Measurements from ENCODE around the gene RAE1. TPM values are rescaled to one million over a fixed set of nuclear protein-coding genes. Genes with fewer than 3 reads are reported as not detected.

RAE1 gene
- total and polyA plus RNA-seq, 2 donors (not counting 3 experiments of a cell fraction or from before 2014, with no cell fraction given) = 34.1 to 55.8 TPM

- Histone ChIP-seq H3K79me2 (ENCODE audit: control insufficient read depth, insufficient read depth, low read length) (no peaks in the 10 kb centered on the region), H3K9me3 (replicated peaks; ENCODE audit: control insufficient read depth, insufficient read depth, low read length) (no peaks in the 10 kb centered on the region), H3K27me3 (ENCODE audit: control insufficient read depth in 2 of 2, insufficient read depth in 2 of 2, low read length in 2 of 2) (no peaks in the 10 kb centered on the region), H2AFZ (ENCODE audit: low read depth, low read length) (no peak overlapping the region), H4K20me1 (replicated peaks; ENCODE audit: control insufficient read depth, extremely low read depth, insufficient read depth, low read length) (no peaks in the 10 kb centered on the region), H3K9me1 (replicated peaks; ENCODE audit: control insufficient read depth, extremely low read depth, insufficient read depth, low read length) (no peaks in the 10 kb centered on the region), H3K4me1 (ENCODE audit: control insufficient read depth, extremely low read depth, insufficient read depth, low read length) (no peaks in the 10 kb centered on the region), H3K36me3 (ENCODE audit: control insufficient read depth in 2 of 2, extremely low read depth in 1 of 2, insufficient read depth in 2 of 2, low read length in 2 of 2) (no peaks in the 10 kb centered on the region), H3K4me3 (replicated peaks in 1 of 3; ENCODE audit: insufficient read depth in 1 of 3, low read depth in 1 of 3, low read length in 3 of 3) (no peak overlapping the region), H3K9ac (replicated peaks; ENCODE audit: extremely low read depth, insufficient read depth, low read length) (no peak overlapping the region), H3K4me2 (ENCODE audit: insufficient read depth, low read length) (no peak overlapping the region), H3K27ac (ENCODE audit: insufficient read depth, low read depth, low read length) (no peak overlapping the region)
- DNase-seq (ENCODE audit: low read depth, low spot score) (no peak), FAIRE-seq (no peak)
- CTCF ChIA-PET = interaction anchor here (1.7 kb wide), 1 partner anchor 44 kb away, joined by 4 read pairs; no protein-coding TSS in a partner anchor
- dilution Hi-C loops (cut with MboI; ENCODE audit: extremely low pct_ligation_motif_present, low sequenced_read_pairs) = no loop called here
- intact Hi-C loops (cut with micrococcal nuclease) = no loop called here
- no peak for TF ChIP-seq POLR2A (IDR thresholded peaks at IDR 0.05; ENCODE audit: low read depth, low read length)
- BruUV-seq (replicated peaks) = no TSS peak
- POLR2A ChIA-PET = no interaction called here
Measured at GRCh38 chr20:57425150-57426013, 74.3 kb downstream of the RAE1 start.

GRCh38 chr20:57426271-57426689 is 75.2 kb downstream of the RAE1 start:
- H3K36me3 ChIP-seq (ENCODE audit: control insufficient read depth in 2 of 2, extremely low read depth in 1 of 2, insufficient read depth in 2 of 2, low read length in 2 of 2) = no peaks in the 10 kb centered on the region
- H3K27me3 ChIP-seq (ENCODE audit: control insufficient read depth in 2 of 2, insufficient read depth in 2 of 2, low read length in 2 of 2) = no peaks in the 10 kb centered on the region
- no peak for FAIRE-seq
- H3K27ac ChIP-seq (ENCODE audit: insufficient read depth, low read depth, low read length) = no peak overlapping the region
- intact Hi-C loops (cut with micrococcal nuclease) = no loop called here
- no peak overlapping the region for H3K4me3 ChIP-seq (replicated peaks in 1 of 3; ENCODE audit: insufficient read depth in 1 of 3, low read depth in 1 of 3, low read length in 3 of 3)
- no peak overlapping the region for H3K4me2 ChIP-seq (ENCODE audit: insufficient read depth, low read length)
- H3K9me3 ChIP-seq (replicated peaks; ENCODE audit: control insufficient read depth, insufficient read depth, low read length) = no peaks in the 10 kb centered on the region
- dilution Hi-C loops (cut with MboI; ENCODE audit: extremely low pct_ligation_motif_present, low sequenced_read_pairs) = no loop called here
- H4K20me1 ChIP-seq (replicated peaks; ENCODE audit: control insufficient read depth, extremely low read depth, insufficient read depth, low read length) = no peaks in the 10 kb centered on the region
- H3K79me2 ChIP-seq (ENCODE audit: control insufficient read depth, insufficient read depth, low read length) = no peaks in the 10 kb centered on the region
- no peaks in the 10 kb centered on the region for H3K9me1 ChIP-seq (replicated peaks; ENCODE audit: control insufficient read depth, extremely low read depth, insufficient read depth, low read length)
- ChIA-PET CTCF (no interaction called here), POLR2A (no interaction called here)
- BruUV-seq (replicated peaks) = no TSS peak
- H3K4me1 ChIP-seq (ENCODE audit: control insufficient read depth, extremely low read depth, insufficient read depth, low read length) = no peaks in the 10 kb centered on the region
- no peak overlapping the region for H3K9ac ChIP-seq (replicated peaks; ENCODE audit: extremely low read depth, insufficient read depth, low read length)
- TF ChIP-seq MAX (IDR thresholded peaks at IDR 0.05; ENCODE audit: insufficient read depth, insufficient read length) = no peak
- no peak for TF ChIP-seq FOS (IDR thresholded peaks at IDR 0.05; ENCODE audit: borderline replicate concordance, insufficient read depth, low read length)
- no peak for TF ChIP-seq JUN (IDR thresholded peaks at IDR 0.05; ENCODE audit: borderline replicate concordance, insufficient read depth, insufficient read length, low read depth)
- TF ChIP-seq POLR2A (IDR thresholded peaks at IDR 0.05; ENCODE audit: low read depth, low read length) = no peak
- no peak for TF ChIP-seq POLR2AphosphoS5 (IDR thresholded peaks at IDR 0.05; ENCODE audit: insufficient read depth, low read depth, low read length)
- DNase-seq (ENCODE audit: low read depth, low spot score) = no peak
- no peak overlapping the region for H2AFZ ChIP-seq (ENCODE audit: low read depth, low read length)
